ENCODE measurements around the gene COPE.

GRCh38 chr19:18860725-18861124 is 58.5 kb downstream of the COPE start:
- TF ChIP-seq POLR2A (IDR thresholded peaks at IDR 0.05) (no peak), CTCF (IDR thresholded peaks at IDR 0.05) (no peak), POLR2AphosphoS5 (IDR thresholded peaks at IDR 0.05; ENCODE audit: insufficient read depth in 1 of 2, low read depth in 1 of 2) (no peak)
